IMR-90 (cell line): ENCODE measurements around the gene TCF25.

Experiments used
- BHLHE40 ChIP-seq: fragments of 150-350 bp; IDR thresholded peaks from 2 replicates; pipeline ENCODE4 v1.6.1; 2016; ENCODE audit warnings: mild to moderate bottlenecking, low read depth, low read length
- POLR2A ChIP-seq: IDR thresholded peaks from 2 replicates; pipeline ENCODE4 v1.6.1; 2012; ENCODE audit warnings: mild to moderate bottlenecking, low read depth, low read length
- RCOR1 ChIP-seq: IDR thresholded peaks from 2 replicates; pipeline ENCODE4 v1.6.1; 2012; ENCODE audit warnings: mild to moderate bottlenecking, low read length, improper control_type of control experiment; ENCODE audit not compliant: insufficient replicate concordance
- TF ChIP-seq, protein P1 (sequence below): conservative IDR thresholded peaks from 2 replicates; pipeline ENCODE4 v1.5.1; 2012; ENCODE audit warnings: mild to moderate bottlenecking, low read depth, low read length, improper control_type of control experiment

DNA sequence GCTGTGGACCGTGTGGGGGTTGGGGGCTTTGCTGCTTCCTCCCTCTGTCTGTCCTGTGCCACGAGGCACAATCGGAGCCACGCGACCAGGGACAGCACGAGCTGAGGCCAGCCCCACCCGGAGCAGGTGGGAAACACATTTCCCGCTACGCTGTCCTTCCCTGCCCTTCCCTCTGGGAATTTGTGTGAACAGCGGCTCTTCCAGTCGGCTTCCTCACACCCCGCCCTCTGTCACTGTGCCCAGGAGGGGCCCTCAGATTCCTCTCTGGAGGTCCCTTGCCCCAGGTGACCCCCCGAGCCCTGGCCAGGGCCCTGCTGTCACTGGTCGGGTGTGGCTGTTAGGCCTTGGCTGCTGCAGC, 25.5 kb upstream of the TCF25 start:
- TF ChIP-seq, protein P1, sequence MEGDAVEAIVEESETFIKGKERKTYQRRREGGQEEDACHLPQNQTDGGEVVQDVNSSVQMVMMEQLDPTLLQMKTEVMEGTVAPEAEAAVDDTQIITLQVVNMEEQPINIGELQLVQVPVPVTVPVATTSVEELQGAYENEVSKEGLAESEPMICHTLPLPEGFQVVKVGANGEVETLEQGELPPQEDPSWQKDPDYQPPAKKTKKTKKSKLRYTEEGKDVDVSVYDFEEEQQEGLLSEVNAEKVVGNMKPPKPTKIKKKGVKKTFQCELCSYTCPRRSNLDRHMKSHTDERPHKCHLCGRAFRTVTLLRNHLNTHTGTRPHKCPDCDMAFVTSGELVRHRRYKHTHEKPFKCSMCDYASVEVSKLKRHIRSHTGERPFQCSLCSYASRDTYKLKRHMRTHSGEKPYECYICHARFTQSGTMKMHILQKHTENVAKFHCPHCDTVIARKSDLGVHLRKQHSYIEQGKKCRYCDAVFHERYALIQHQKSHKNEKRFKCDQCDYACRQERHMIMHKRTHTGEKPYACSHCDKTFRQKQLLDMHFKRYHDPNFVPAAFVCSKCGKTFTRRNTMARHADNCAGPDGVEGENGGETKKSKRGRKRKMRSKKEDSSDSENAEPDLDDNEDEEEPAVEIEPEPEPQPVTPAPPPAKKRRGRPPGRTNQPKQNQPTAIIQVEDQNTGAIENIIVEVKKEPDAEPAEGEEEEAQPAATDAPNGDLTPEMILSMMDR = no peak
- no peak for TF ChIP-seq RCOR1
- no peak for TF ChIP-seq BHLHE40
- no peak for TF ChIP-seq POLR2A
